ENCODE data around the gene SFXN1. TPM values are rescaled to one million over a fixed set of nuclear protein-coding genes. Genes with fewer than 3 reads are reported as not detected.

SFXN1 gene
- total RNA-seq, 4 donors from 2014 or later = 13.5 to 37.4 (median 25.6) TPM

GRCh38 chr5:175548626-175549311 is 70.4 kb downstream of the SFXN1 start:
- no peak overlapping the region for H3K4me3 ChIP-seq
- no peak for DNase-seq (ENCODE audit: low spot score in 2 of 2)
- no peaks in the 10 kb centered on the region for H3K9me3 ChIP-seq
- TF ChIP-seq POLR2A (IDR thresholded peaks at IDR 0.05) (no peak), EP300 (IDR thresholded peaks at IDR 0.05) (no peak), POLR2AphosphoS5 (IDR thresholded peaks at IDR 0.05) (no peak)
- TF ChIP-seq, protein P1, sequence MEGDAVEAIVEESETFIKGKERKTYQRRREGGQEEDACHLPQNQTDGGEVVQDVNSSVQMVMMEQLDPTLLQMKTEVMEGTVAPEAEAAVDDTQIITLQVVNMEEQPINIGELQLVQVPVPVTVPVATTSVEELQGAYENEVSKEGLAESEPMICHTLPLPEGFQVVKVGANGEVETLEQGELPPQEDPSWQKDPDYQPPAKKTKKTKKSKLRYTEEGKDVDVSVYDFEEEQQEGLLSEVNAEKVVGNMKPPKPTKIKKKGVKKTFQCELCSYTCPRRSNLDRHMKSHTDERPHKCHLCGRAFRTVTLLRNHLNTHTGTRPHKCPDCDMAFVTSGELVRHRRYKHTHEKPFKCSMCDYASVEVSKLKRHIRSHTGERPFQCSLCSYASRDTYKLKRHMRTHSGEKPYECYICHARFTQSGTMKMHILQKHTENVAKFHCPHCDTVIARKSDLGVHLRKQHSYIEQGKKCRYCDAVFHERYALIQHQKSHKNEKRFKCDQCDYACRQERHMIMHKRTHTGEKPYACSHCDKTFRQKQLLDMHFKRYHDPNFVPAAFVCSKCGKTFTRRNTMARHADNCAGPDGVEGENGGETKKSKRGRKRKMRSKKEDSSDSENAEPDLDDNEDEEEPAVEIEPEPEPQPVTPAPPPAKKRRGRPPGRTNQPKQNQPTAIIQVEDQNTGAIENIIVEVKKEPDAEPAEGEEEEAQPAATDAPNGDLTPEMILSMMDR (IDR thresholded peaks at IDR 0.05) = no peak
- no peaks in the 10 kb centered on the region for H3K36me3 ChIP-seq
- 64% methylated on average over 15 of the region's 15 CpGs for whole genome bisulfite sequencing
- H3K4me1 ChIP-seq = no peaks in the 10 kb centered on the region
- H3K27ac ChIP-seq = no peak overlapping the region
- peaks cover 42% of the 10 kb centered on the region for H3K27me3 ChIP-seq

DNA sequence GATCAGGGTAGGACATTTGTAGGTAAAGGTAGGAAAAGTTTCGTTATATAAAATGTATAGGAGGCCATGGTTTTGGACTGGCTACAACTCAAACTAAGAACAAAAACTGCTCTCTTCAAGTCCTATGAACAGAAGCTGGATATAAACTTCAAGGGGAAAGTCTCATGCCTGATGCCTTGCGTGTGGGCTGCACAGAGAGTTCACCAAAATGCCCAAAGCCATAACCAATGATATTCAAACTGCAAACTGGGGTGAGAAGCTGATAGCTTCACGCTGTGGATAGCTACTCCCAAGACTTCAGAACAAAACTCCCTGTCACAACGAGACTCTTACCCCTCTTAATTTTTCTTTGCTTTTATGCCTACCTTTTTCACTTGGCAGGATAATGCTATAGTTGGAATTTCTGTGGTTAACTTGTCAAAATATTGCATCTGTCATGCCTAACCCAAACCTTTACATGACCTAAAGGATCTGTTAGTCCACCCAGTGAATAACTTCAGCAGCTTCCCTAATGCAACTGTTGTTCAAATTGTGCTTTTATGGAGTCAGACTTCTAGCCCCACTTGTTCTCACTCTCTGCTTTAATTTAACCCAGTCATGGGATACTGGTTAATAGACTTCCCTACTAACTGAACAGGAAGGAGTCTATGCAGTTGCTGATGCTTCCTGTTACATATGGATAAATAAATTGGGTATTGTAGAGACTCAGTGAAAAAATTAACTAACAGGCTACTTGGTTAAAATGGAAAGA is 71.9 kb downstream of the SFXN1 start:
- WGBS = 71% methylated on average over 4 of the region's 4 CpGs
- TF ChIP-seq POLR2AphosphoS5 (IDR thresholded peaks at IDR 0.05) (no peak), POLR2A (IDR thresholded peaks at IDR 0.05) (no peak), EP300 (IDR thresholded peaks at IDR 0.05) (no peak)
- TF ChIP-seq, protein P1 (IDR thresholded peaks at IDR 0.05) = no peak
- H3K36me3 ChIP-seq = no peaks in the 10 kb centered on the region
- no peak overlapping the region for H3K4me3 ChIP-seq
- H3K27ac ChIP-seq = no peak overlapping the region
- no peaks in the 10 kb centered on the region for H3K4me1 ChIP-seq
- DNase-seq (ENCODE audit: low spot score in 2 of 2) = no peak
- no peaks in the 10 kb centered on the region for H3K9me3 ChIP-seq
- H3K27me3 ChIP-seq = peaks cover 45% of the 10 kb centered on the region

DNA sequence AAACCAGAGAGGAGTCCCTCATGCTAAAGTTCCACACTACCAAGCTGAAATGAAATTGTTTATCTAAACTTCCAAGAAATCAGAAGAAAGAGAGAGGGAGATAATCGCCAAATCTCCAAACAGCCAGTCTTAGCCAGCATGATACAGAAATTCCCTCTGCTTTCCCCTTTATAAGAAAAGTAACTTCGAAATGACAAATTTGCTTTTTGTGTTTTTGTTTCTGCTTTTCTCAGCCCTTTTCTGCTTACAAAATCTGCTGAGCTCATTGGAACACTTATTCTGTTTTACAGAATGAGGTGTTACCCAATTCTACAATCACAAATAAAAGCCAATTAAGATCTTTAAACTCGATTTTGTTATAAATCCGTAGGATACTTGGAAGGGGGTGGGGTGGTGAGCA is 72.9 kb downstream of the SFXN1 start:
- Histone ChIP-seq H3K9me3 (no peaks in the 10 kb centered on the region), H3K27ac (no peak overlapping the region), H3K4me3 (no peak overlapping the region), H3K36me3 (no peaks in the 10 kb centered on the region), H3K27me3 (peaks cover 42% of the 10 kb centered on the region), H3K4me1 (no peaks in the 10 kb centered on the region)
- DNase-seq (ENCODE audit: low spot score in 2 of 2) = no peak
- TF ChIP-seq, protein P1 (IDR thresholded peaks at IDR 0.05) = no peak
- no peak for TF ChIP-seq POLR2A (IDR thresholded peaks at IDR 0.05)
- TF ChIP-seq EP300 (IDR thresholded peaks at IDR 0.05) = no peak
- TF ChIP-seq POLR2AphosphoS5 (IDR thresholded peaks at IDR 0.05) = no peak
- 70% methylated on average over 4 of the region's 4 CpGs for WGBS

GRCh38 chr5:175554296-175554695 is 75.9 kb downstream of the SFXN1 start:
- peaks cover 16% of the 10 kb centered on the region for H3K27me3 ChIP-seq
- DNase-seq (ENCODE audit: low spot score in 2 of 2) = no peak
- no peak overlapping the region for H3K4me3 ChIP-seq
- TF ChIP-seq, protein P1 (IDR thresholded peaks at IDR 0.05) = no peak
- H3K27ac ChIP-seq = no peak overlapping the region
- H3K9me3 ChIP-seq = no peaks in the 10 kb centered on the region
- 88% methylated on average over 8 of the region's 8 CpGs for WGBS
- H3K4me1 ChIP-seq = no peaks in the 10 kb centered on the region
- H3K36me3 ChIP-seq = no peaks in the 10 kb centered on the region

GRCh38 chr5:175555168-175555785 is 76.9 kb downstream of the SFXN1 start:
- Histone ChIP-seq H3K9me3 (no peaks in the 10 kb centered on the region), H3K27ac (no peak overlapping the region), H3K36me3 (no peaks in the 10 kb centered on the region), H3K4me1 (no peaks in the 10 kb centered on the region), H3K27me3 (peaks cover 8% of the 10 kb centered on the region), H3K4me3 (no peak overlapping the region)
- no peak for DNase-seq (ENCODE audit: low spot score in 2 of 2)
- 84% methylated on average over 12 of the region's 12 CpGs for WGBS
- TF ChIP-seq POLR2A (IDR thresholded peaks at IDR 0.05) (no peak), POLR2AphosphoS5 (IDR thresholded peaks at IDR 0.05) (no peak), EP300 (IDR thresholded peaks at IDR 0.05) (no peak)
- TF ChIP-seq, protein P1 (IDR thresholded peaks at IDR 0.05) = no peak
